ENCODE measurements around the gene DDB1. TPM values are rescaled to one million over a fixed set of nuclear protein-coding genes. Genes with fewer than 3 reads are reported as not detected.

The DDB1 gene
- total and polyA plus RNA-seq, 10 of the 15 experiments (the other 5 are each of a cell fraction or from before 2014, with no cell fraction given), result 136 to 272 (median 216) TPM

- H3K9me3 ChIP-seq (replicated peaks; ENCODE audit: control insufficient read depth, insufficient read depth, low read length), result no peaks in the 10 kb centered on the region
- no peak overlapping the region for H2AFZ ChIP-seq (ENCODE audit: control insufficient read depth, low read depth, low read length)
- H3K79me2 ChIP-seq (ENCODE audit: control insufficient read depth, insufficient read depth, low read length), result no peaks in the 10 kb centered on the region
- H3K27ac ChIP-seq (ENCODE audit: control insufficient read depth, insufficient read depth), result no peak overlapping the region
- no peak overlapping the region for H3K4me2 ChIP-seq (ENCODE audit: control insufficient read depth, insufficient read depth)
- ChIA-PET CTCF (interaction anchor here (1.9 kb wide), 1 partner anchor 41 kb away, joined by 12 read pairs; no protein-coding TSS in a partner anchor), POLR2A (no interaction called here), SMC1A (ENCODE audit: uncharacterized antibody, unreplicated experiment) (interaction anchor here (1.4 kb wide), 1 partner anchor 41 kb away, joined by 5 read pairs; no protein-coding TSS in a partner anchor), RAD21 (ENCODE audit: unreplicated experiment) (no interaction called here)
- FAIRE-seq (no peak), DNase-seq (ENCODE audit: low read depth, low spot score) (no peak), ATAC-seq (no peak)
- H3K4me3 ChIP-seq, result no peak overlapping the region
- no TSS peak for BruUV-seq (replicated peaks)
- H3K27me3 ChIP-seq (replicated peaks in 1 of 2; ENCODE audit: control insufficient read depth in 2 of 2, insufficient read depth in 2 of 2, low read length in 1 of 2), result no peaks in the 10 kb centered on the region
- H4K20me1 ChIP-seq (ENCODE audit: control insufficient read depth, insufficient read depth), result no peaks in the 10 kb centered on the region
- H3K9ac ChIP-seq (ENCODE audit: control insufficient read depth, insufficient read depth, low read length), result no peak overlapping the region
- no peaks in the 10 kb centered on the region for H3K4me1 ChIP-seq (ENCODE audit: control insufficient read depth, insufficient read depth, low read length)
- intact Hi-C loops (cut with micrococcal nuclease; ENCODE audit: unreplicated experiment), result no loop called here
- in situ Hi-C loops (cut with MboI), result no loop called here
- WGBS (ENCODE audit: insufficient coverage, insufficient replicate concordance, low lambda C conversion rate, missing lambda C conversion rate), result 85% methylated on average over 5 of the region's 6 CpGs
- H3K36me3 ChIP-seq (ENCODE audit: control insufficient read depth in 2 of 2, insufficient read depth in 2 of 2, low read length in 1 of 2), result no peaks in the 10 kb centered on the region
- TF ChIP-seq IKZF1 (conservative IDR thresholded peaks at IDR 0.05) (no peak), ZNF384 (IDR thresholded peaks at IDR 0.05; ENCODE audit: borderline replicate concordance, low read depth, low read length) (no peak), EP300 (IDR thresholded peaks at IDR 0.05; ENCODE audit: borderline replicate concordance in 1 of 2, control insufficient read depth in 1 of 2, low read depth in 2 of 2, low read length in 2 of 2) (no peak), CBX5 (IDR thresholded peaks at IDR 0.05; ENCODE audit: low read depth) (no peak), SRF (IDR thresholded peaks at IDR 0.05; ENCODE audit: low read depth in 2 of 2, low read length in 2 of 2) (no peak), E4F1 (IDR thresholded peaks at IDR 0.05; ENCODE audit: borderline replicate concordance, partially characterized antibody) (no peak), RELA (IDR thresholded peaks at IDR 0.05; ENCODE audit: borderline replicate concordance, partially characterized antibody) (no peak), KLF5 (IDR thresholded peaks at IDR 0.05; ENCODE audit: partially characterized antibody) (no peak), SUZ12 (IDR thresholded peaks at IDR 0.05; ENCODE audit: unreplicated experiment) (no peak), CHD2 (IDR thresholded peaks at IDR 0.05; ENCODE audit: borderline replicate concordance, low read depth, low read length) (no peak), MYC (IDR thresholded peaks at IDR 0.05; ENCODE audit: insufficient read depth, insufficient read length, insufficient replicate concordance, low read length, severe bottlenecking) (no peak), STAT3 (IDR thresholded peaks at IDR 0.05; ENCODE audit: low read depth, low read length) (no peak), HDAC2 (IDR thresholded peaks at IDR 0.05) (no peak), MEF2B (IDR thresholded peaks at IDR 0.05; ENCODE audit: partially characterized antibody, poor library complexity, severe bottlenecking) (no peak)
- TF ChIP-seq, protein P1, sequence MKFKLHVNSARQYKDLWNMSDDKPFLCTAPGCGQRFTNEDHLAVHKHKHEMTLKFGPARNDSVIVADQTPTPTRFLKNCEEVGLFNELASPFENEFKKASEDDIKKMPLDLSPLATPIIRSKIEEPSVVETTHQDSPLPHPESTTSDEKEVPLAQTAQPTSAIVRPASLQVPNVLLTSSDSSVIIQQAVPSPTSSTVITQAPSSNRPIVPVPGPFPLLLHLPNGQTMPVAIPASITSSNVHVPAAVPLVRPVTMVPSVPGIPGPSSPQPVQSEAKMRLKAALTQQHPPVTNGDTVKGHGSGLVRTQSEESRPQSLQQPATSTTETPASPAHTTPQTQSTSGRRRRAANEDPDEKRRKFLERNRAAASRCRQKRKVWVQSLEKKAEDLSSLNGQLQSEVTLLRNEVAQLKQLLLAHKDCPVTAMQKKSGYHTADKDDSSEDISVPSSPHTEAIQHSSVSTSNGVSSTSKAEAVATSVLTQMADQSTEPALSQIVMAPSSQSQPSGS (IDR thresholded peaks at IDR 0.05; ENCODE audit: low read length), result no peak
- TF ChIP-seq, protein P2, sequence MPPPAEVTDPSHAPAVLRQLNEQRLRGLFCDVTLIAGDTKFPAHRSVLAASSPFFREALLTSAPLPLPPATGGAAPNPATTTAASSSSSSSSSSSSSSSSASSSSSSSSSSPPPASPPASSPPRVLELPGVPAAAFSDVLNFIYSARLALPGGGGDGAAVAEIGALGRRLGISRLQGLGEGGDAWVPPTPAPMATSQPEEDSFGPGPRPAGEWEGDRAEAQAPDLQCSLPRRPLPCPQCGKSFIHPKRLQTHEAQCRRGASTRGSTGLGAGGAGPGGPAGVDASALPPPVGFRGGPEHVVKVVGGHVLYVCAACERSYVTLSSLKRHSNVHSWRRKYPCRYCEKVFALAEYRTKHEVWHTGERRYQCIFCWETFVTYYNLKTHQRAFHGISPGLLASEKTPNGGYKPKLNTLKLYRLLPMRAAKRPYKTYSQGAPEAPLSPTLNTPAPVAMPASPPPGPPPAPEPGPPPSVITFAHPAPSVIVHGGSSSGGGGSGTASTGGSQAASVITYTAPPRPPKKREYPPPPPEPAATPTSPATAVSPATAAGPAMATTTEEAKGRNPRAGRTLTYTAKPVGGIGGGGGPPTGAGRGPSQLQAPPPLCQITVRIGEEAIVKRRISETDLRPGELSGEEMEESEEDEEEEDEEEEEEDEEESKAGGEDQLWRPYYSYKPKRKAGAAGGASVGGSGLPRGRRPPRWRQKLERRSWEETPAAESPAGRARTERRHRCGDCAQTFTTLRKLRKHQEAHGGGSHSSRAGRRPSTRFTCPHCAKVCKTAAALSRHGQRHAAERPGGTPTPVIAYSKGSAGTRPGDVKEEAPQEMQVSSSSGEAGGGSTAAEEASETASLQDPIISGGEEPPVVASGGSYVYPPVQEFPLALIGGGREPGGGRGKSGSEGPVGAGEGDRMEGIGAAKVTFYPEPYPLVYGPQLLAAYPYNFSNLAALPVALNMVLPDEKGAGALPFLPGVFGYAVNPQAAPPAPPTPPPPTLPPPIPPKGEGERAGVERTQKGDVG (CRISPR knock-in tag; IDR thresholded peaks at IDR 0.05), result no peak
Measured at GRCh38 chr11:61377461-61378160, 44.7 kb upstream of the DDB1 start.

Measured in GM12878 (cell line).